Muscle of leg (tissue), 11 donors: Measurements from ENCODE around the gene DDX51. TPM values are rescaled to one million over a fixed set of nuclear protein-coding genes. Genes with fewer than 3 reads are reported as not detected.

Source experiments
- DNase-seq: peaks from one replicate; pipeline ENCODE4 v3.0.0; 2013
- H3K27ac ChIP-seq: one replicate; pipeline ENCODE4 v1.5.1; 2013; ENCODE audit warnings: mild to moderate bottlenecking, low read length, control low read depth
- H3K27me3 ChIP-seq: one replicate; pipeline ENCODE4 v1.6.1; 2013; ENCODE audit warnings: low read length; ENCODE audit not compliant: control insufficient read depth, insufficient read depth
- H3K36me3 ChIP-seq: one replicate; pipeline ENCODE4 v1.6.1; 2013; ENCODE audit warnings: low read length; ENCODE audit not compliant: control insufficient read depth, insufficient read depth
- H3K4me1 ChIP-seq: one replicate; pipeline ENCODE4 v1.6.1; 2013; ENCODE audit warnings: low read length; ENCODE audit not compliant: control insufficient read depth, insufficient read depth
- H3K4me3 ChIP-seq: one replicate; pipeline ENCODE4 v1.5.1; 2013; ENCODE audit warnings: low read length, control low read depth
- H3K9me3 ChIP-seq: replicated peaks from 2 replicates; pipeline ENCODE4 v1.6.1; 2013; ENCODE audit warnings: low read depth, low read length; ENCODE audit not compliant: control insufficient read depth
- WGBS: methylation state at CpG from one replicate; pipeline ENCODE4 v1.1.5; 2013; ENCODE audit warnings: missing lambda C conversion rate; ENCODE audit not compliant: insufficient coverage; 5-methylcytosine and 5-hydroxymethylcytosine counted together
- polyA plus RNA-seq, 8 donors: library from polyadenylated mRNA; unstranded; fragments of 120-200 nt; gene quantifications; one replicate each; pipeline versions ENCODE4 v1.2.1 to v1.2.3, GENCODE V29; 2013; ENCODE audit warnings: inconsistent platforms in 1 of 8, low replicate concordance in 1 of 8; ENCODE audit not compliant: insufficient read length in 8 of 8, insufficient read depth in 1 of 8
- total RNA-seq: library from RNA; stranded (reverse); fragments of 120-200 nt; gene quantifications from one replicate; pipeline ENCODE4 v1.2.4, GENCODE V29; 2013

The DDX51 gene
- total and polyA plus RNA-seq, 9 donors, result 5.7 to 18.0 (median 14.3) TPM

DNA sequence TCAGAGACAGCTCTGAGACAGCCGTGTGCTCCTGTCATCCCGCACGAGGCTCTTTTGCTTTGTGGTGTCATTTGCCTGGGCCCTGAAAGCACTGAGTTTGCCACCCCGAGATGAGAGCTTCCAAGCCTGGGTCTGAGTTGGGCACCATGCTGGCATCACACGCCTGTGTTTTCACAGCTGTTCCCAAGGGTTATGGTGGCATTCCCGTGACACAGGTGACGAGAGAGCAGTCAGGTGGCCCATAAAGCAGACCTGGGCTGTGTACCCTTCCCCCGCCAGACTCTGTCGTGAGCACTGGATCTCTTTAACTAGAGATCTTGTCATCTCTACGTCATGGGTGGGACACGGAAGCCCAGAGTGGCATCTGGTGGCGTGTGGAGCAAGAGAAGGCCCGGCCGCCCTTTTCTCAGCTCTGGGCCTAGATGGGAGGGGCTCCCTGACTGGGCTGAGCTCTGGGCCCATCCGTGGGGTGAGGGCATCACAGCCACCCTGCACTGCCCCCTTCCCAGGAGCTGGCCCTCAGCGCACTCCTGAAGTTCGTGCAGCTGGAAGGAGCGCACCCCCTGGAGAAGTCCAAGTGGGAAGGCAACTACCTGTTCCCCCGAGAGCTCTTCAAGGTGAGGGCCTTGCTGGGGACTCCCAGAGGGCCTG, 2.8 kb upstream of the DDX51 start:
- H3K36me3 ChIP-seq, result peaks cover 33% of the 10 kb centered on the region
- 93% methylated on average over 18 of the region's 19 CpGs for WGBS

GRCh38 chr12:132146098-132146497, 2.0 kb upstream of the DDX51 start:
- Histone ChIP-seq H3K4me1 (peaks cover 21% of the 10 kb centered on the region), H3K27me3 (no peaks in the 10 kb centered on the region), H3K4me3 (no peak overlapping the region), H3K27ac (no peak overlapping the region), H3K36me3 (peaks cover 33% of the 10 kb centered on the region), H3K9me3 (no peaks in the 10 kb centered on the region)
- peak; percentile 1 for DNase-seq
- WGBS, result 96% methylated on average over 18 of the region's 24 CpGs

More for the DNA sequence above, 2.8 kb upstream of the DDX51 start:
- no peaks in the 10 kb centered on the region for H3K9me3 ChIP-seq
- H3K4me3 ChIP-seq, result no peak overlapping the region
- H3K27me3 ChIP-seq, result no peaks in the 10 kb centered on the region
- peaks cover 21% of the 10 kb centered on the region for H3K4me1 ChIP-seq
- no peak overlapping the region for H3K27ac ChIP-seq
- DNase-seq, result peak; percentile 4

- Histone ChIP-seq H3K27ac (no peak overlapping the region), H3K4me1 (peaks cover 21% of the 10 kb centered on the region), H3K27me3 (no peaks in the 10 kb centered on the region), H3K9me3 (no peaks in the 10 kb centered on the region), H3K36me3 (peaks cover 38% of the 10 kb centered on the region), H3K4me3 (no peak overlapping the region)
- peak; percentile 8 for DNase-seq
- WGBS, result 86% methylated on average over 5 of the region's 7 CpGs
These were observed 1.2 kb upstream of the DDX51 start for GRCh38 chr12:132145334-132145733.

- Histone ChIP-seq H3K27me3 (no peaks in the 10 kb centered on the region), H3K4me3 (peak overlapping the region; percentile 72), H3K36me3 (peaks cover 43% of the 10 kb centered on the region), H3K27ac (peak overlapping the region; percentile 31), H3K4me1 (peaks cover 21% of the 10 kb centered on the region), H3K9me3 (no peaks in the 10 kb centered on the region)
- DNase-seq, result no peak
- WGBS, result 5% methylated on average over 16 of the region's 17 CpGs
These were observed 670 bp upstream of the DDX51 start for GRCh38 chr12:132144810-132145168.

DNA sequence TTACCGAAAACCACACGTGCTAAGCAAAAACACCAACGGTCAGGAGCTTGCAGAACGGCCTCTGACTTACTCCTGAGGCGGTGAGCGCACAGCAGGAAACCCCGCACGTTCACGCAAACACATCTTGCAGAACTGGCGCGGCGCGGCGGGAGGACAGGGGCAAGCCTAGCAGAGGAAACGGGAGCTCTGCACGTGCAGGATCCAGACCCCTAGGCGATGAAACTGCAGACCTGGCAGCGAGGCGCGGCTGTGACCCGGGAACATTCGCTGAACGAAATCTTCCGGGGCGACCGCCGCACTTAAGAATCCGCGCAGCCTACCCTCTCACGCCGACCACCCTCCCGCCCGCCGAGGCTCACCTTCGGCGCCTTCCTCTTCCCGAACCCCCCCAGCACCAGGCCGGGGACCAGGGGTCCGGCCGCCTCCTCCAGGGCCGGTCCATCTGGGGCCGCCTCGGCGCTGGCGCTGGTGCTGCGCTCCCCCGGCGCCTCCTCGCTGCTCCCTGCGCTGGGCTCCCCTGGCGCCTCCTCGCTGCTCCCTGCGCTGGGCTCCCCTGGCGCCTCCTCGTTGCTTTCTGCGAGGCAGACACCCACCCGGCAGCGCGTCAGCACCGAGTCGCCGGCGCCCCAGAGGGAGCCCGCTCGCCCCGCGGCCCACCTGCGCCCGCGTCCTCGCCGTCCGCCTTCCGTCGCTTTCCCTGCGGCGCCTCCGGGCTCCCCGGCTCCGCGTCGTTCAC, 615 bp downstream of the DDX51 start:
- Histone ChIP-seq H3K4me1 (peaks cover 21% of the 10 kb centered on the region), H3K36me3 (peaks cover 53% of the 10 kb centered on the region), H3K9me3 (no peaks in the 10 kb centered on the region), H3K4me3 (peak overlapping the region; percentile 42), H3K27me3 (no peaks in the 10 kb centered on the region), H3K27ac (no peak overlapping the region)
- 2% methylated on average over 82 of the region's 82 CpGs for WGBS
- no peak for DNase-seq

DNA sequence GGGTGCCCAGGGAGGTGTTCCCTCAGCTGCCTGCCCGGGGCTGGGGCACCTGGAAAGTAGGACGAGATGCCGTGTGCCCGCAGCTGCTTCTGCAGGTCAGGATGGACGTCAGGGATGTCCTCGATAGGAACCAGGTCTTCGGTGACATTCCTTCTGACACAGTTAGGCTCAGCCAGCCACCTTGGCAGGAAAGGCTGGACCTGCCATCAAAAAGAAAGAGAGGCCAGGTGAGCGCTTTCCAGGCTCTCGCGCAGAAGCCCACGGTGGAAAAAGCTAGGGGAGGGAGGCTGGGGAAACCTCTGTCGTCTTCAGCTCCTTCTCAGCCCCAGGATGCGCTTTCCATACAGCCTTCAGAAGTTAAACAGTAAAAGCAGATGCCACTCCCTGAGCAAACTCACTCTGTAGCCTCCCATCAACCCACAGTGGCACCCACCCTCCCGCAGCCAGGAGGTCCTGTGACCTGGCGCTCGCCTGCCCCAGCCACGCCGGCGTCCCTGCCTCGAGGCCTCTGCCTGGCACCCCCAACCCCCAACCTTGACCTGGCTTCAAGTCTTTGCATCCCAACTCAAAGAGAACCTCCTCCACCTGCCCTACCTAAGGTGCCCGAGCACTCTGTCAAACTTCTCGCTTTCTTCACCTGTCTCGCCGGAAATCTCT, 1.3 kb downstream of the DDX51 start:
- Histone ChIP-seq H3K36me3 (peaks cover 49% of the 10 kb centered on the region), H3K27me3 (no peaks in the 10 kb centered on the region), H3K27ac (no peak overlapping the region), H3K9me3 (no peaks in the 10 kb centered on the region), H3K4me1 (peaks cover 21% of the 10 kb centered on the region), H3K4me3 (peak overlapping the region; percentile 42)
- 82% methylated on average over 19 of the region's 24 CpGs for WGBS
- no peak for DNase-seq

DNA sequence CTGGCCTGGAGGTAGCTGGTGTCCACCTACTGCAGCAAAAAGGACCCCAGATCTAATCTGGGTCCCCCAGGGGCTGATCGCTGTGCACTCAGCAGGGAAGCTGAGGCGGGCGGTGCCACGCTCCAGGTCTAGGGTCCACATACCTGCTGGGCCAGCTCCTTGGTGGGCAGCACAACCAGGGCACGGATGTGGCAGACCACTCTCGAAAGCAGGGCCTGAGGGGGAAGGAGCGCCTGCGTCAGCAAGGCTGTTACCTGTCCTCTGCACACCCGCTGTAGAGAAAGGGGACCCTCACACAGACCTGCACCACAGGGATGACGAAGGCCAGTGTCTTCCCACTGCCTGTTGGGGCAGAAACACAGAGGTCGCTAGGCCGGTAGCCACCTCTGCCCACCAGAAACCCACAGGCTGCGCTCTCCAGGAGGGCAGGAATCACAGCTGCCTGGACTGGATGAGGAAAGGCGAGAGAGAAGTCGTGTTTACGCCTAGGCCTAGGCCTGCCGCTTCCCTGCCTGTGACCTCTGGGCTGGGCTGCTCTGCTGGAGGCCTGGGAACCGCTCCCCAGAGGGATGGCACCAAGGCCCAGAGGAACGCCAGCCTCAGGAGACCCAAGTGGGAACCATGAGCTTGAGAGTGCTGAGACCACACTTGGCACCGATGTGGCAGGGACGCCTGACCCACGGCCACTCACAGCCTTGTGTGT, 2.0 kb downstream of the DDX51 start:
- peaks cover 21% of the 10 kb centered on the region for H3K4me1 ChIP-seq
- DNase-seq, result no peak
- H3K27ac ChIP-seq, result no peak overlapping the region
- H3K9me3 ChIP-seq, result no peaks in the 10 kb centered on the region
- WGBS, result 93% methylated on average over 17 of the region's 22 CpGs
- H3K36me3 ChIP-seq, result peaks cover 42% of the 10 kb centered on the region
- no peak overlapping the region for H3K4me3 ChIP-seq
- no peaks in the 10 kb centered on the region for H3K27me3 ChIP-seq

DNA sequence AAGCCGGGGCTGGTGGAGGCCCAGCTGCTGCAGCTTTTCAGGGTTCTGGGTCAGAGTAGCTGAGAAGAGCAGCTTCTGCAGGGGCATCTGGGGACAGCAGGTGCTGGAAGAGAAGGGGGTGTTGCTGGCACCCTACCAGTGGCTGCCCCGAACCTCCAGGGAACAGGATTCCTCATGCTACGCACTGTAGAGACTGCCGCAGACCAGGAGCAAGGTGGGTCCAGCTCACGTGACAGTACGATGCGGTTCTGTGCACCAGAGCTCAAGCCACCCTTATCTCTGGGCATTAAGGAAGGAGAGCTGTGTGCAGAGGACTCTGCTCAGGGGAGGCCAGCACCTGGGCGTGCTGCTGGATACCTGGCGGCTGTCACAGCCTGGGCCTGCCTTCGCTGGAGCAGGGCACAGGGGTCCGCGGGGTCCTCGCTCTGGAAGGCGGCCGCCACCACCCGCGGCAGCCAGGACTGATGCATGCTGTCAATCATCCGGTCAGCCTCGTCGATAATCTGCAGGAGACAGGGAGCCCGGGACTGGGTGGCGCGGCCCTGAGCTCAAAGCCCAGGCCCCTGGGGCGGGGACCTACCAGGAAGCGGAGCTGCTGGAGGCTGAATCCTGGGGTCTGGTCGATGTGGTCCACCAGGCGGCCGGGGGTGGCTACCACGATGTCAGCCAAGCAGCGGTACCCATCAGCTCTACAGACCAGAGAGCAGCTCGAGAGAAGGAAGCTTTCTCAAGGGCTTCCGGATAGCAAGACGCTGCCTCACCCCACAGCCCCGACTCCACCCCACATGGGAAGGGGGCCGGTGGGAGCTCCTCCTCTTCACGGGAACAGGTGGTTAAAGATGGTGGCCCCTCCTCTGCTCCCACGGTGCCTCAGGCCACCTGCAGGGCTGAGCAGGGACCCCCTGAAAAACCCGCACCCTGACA, 2.9 kb downstream of the DDX51 start:
- WGBS, result 96% methylated on average over 32 of the region's 38 CpGs
- no peak overlapping the region for H3K27ac ChIP-seq
- no peak for DNase-seq
- H3K9me3 ChIP-seq, result no peaks in the 10 kb centered on the region
- H3K36me3 ChIP-seq, result peaks cover 40% of the 10 kb centered on the region
- no peaks in the 10 kb centered on the region for H3K27me3 ChIP-seq
- H3K4me1 ChIP-seq, result peaks cover 21% of the 10 kb centered on the region
- H3K4me3 ChIP-seq, result no peak overlapping the region

DNA sequence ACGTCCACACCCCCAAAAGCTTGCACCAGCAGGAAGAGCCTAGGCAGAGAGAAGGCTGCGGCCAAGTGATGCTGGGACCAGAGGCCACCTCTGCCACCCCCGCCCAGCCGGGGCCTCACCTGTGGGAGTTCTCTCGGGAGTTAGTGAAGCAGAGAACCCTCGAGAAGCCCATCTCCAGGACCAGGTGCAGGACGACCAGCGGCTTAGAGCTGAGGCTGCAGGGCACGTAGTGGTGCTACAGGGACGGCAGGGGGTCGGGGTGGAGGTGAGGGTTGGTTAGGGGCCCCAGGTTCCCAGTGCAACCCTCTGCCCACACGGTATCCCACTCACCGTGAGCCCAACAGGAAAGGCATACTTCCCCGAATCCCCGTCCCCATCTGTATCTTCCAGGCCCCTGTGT, 3.6 kb downstream of the DDX51 start:
- Histone ChIP-seq H3K4me1 (peaks cover 18% of the 10 kb centered on the region), H3K27me3 (no peaks in the 10 kb centered on the region), H3K36me3 (peaks cover 40% of the 10 kb centered on the region), H3K9me3 (no peaks in the 10 kb centered on the region), H3K4me3 (no peak overlapping the region), H3K27ac (no peak overlapping the region)
- 91% methylated on average over 11 of the region's 15 CpGs for WGBS
- DNase-seq, result no peak
